Natural killer cell (primary cell): ENCODE measurements around the gene METAP1D. TPM values are rescaled to one million over a fixed set of nuclear protein-coding genes. Genes with fewer than 3 reads are reported as not detected.

Experiments
- ATAC-seq, 3 donors: fragments of 150-1000 bp in 2 of 3; fragments of 200-7000 bp in 1 of 3; cut with Tn5 transposase; 1 replicate in 1 of 3; 2 replicates in 2 of 3; pipeline ENCODE4 v1.10.0; 2021; ENCODE audit warnings: mild to moderate bottlenecking in 2 of 3, moderate library complexity in 2 of 3
- DNase-seq, 2 donors: peaks; one replicate each; pipeline versions ENCODE4 v3.0.0 to v3.0.0-alpha.2; 2013 to 2021; ENCODE audit warnings: mixed read lengths in 1 of 2
- H3K27ac ChIP-seq: one replicate; pipeline ENCODE4 v1.5.1; 2013; ENCODE audit warnings: mild to moderate bottlenecking, low read length
- H3K27me3 ChIP-seq: one replicate; pipeline ENCODE4 v1.6.1; 2013; ENCODE audit warnings: low read length; ENCODE audit not compliant: control insufficient read depth, insufficient read depth
- H3K36me3 ChIP-seq: one replicate; pipeline ENCODE4 v1.6.1; 2013; ENCODE audit warnings: low read length; ENCODE audit not compliant: control insufficient read depth, insufficient read depth
- H3K4me1 ChIP-seq: one replicate; pipeline ENCODE4 v1.6.1; 2013; ENCODE audit warnings: low read length; ENCODE audit not compliant: control insufficient read depth, insufficient read depth
- H3K4me3 ChIP-seq: one replicate; pipeline ENCODE4 v1.5.1; 2013; ENCODE audit warnings: low read length
- H3K9me3 ChIP-seq: one replicate; pipeline ENCODE4 v1.6.1; 2013; ENCODE audit warnings: low read length; ENCODE audit not compliant: control insufficient read depth, insufficient read depth
- H3K27ac Mint-ChIP-seq, 2 donors: one replicate each; pipeline ENCODE4 v1.8.0; 2022; ENCODE audit warnings: mild to moderate bottlenecking in 2 of 2, mixed read lengths in 2 of 2, moderate library complexity in 1 of 2
- H3K27me3 Mint-ChIP-seq, 2 donors: one replicate each; pipeline ENCODE4 v1.8.0; 2022; ENCODE audit warnings: low read depth in 2 of 2, mixed read lengths in 2 of 2
- H3K36me3 Mint-ChIP-seq: one replicate; pipeline ENCODE4 v1.8.0; 2022; ENCODE audit warnings: mixed read lengths
- H3K4me1 Mint-ChIP-seq, 2 donors: one replicate each; pipeline ENCODE4 v1.8.0; 2022; ENCODE audit warnings: mixed read lengths in 2 of 2
- H3K4me3 Mint-ChIP-seq: one replicate; pipeline ENCODE4 v1.8.0; 2022; ENCODE audit warnings: mild to moderate bottlenecking, moderate library complexity, mixed read lengths
- H3K9me3 Mint-ChIP-seq, 2 donors: one replicate each; pipeline ENCODE4 v1.8.0; 2022; ENCODE audit warnings: mixed read lengths in 2 of 2
- WGBS: methylation state at CpG from one replicate; pipeline ENCODE4 v1.1.7; 2013; ENCODE audit warnings: missing lambda C conversion rate; ENCODE audit not compliant: insufficient coverage; 5-methylcytosine and 5-hydroxymethylcytosine counted together
- intact Hi-C: fragments of 100-400 bp; cut with micrococcal nuclease; formaldehyde crosslinking; loops from one replicate; pipeline ENCODE4 v1.14.2; 2022
- total RNA-seq, 4 donors: library from RNA; stranded (reverse); fragments of 120-200 nt in 1 of 4; gene quantifications; one replicate each; pipeline versions ENCODE4 v1.2.3 to v1.2.4, GENCODE V29; 2013 to 2022
- TF ChIP-seq, protein P1 (sequence below): fragments of 200-600 bp; IDR thresholded peaks from one replicate; pipeline ENCODE4 v1.8.0; 2022; ENCODE audit warnings: antibody characterized with exemption

The METAP1D gene
- total RNA-seq, 3 donors from 2014 or later (not counting 1 experiment from before 2014, with no cell fraction given), result 2.8 to 3.4 (median 3.2) TPM

- Mint-ChIP-seq H3K4me1 (peaks cover 63% of the 10 kb centered on the region in 2 donors), H3K4me3 (peak overlapping the region; percentile 88)
- 11% methylated on average over 41 of the region's 42 CpGs for WGBS
Observed at GRCh38 chr2:172082944-172083627, 83.3 kb downstream of the METAP1D start.

GRCh38 chr2:172083628-172084394 is 84.1 kb downstream of the METAP1D start:
- Mint-ChIP-seq H3K27ac (peak overlapping the region in 1 of 2 donors; percentile 37), H3K4me1 (peaks cover 63 to 70% of the 10 kb centered on the region in 2 donors), H3K36me3 (no peaks in the 10 kb centered on the region), H3K4me3 (peak overlapping the region; percentile 88), H3K9me3 (no peaks in the 10 kb centered on the region), H3K27me3 (peaks cover 82 to 95% of the 10 kb centered on the region in 2 donors)
- intact Hi-C loops, result no loop called here
- Histone ChIP-seq H3K9me3 (peaks cover 16% of the 10 kb centered on the region), H3K4me1 (peaks cover 70% of the 10 kb centered on the region), H3K27me3 (peaks cover 98% of the 10 kb centered on the region), H3K4me3 (no peak overlapping the region), H3K27ac (no peak overlapping the region), H3K36me3 (no peaks in the 10 kb centered on the region)
- TF ChIP-seq, protein P1, sequence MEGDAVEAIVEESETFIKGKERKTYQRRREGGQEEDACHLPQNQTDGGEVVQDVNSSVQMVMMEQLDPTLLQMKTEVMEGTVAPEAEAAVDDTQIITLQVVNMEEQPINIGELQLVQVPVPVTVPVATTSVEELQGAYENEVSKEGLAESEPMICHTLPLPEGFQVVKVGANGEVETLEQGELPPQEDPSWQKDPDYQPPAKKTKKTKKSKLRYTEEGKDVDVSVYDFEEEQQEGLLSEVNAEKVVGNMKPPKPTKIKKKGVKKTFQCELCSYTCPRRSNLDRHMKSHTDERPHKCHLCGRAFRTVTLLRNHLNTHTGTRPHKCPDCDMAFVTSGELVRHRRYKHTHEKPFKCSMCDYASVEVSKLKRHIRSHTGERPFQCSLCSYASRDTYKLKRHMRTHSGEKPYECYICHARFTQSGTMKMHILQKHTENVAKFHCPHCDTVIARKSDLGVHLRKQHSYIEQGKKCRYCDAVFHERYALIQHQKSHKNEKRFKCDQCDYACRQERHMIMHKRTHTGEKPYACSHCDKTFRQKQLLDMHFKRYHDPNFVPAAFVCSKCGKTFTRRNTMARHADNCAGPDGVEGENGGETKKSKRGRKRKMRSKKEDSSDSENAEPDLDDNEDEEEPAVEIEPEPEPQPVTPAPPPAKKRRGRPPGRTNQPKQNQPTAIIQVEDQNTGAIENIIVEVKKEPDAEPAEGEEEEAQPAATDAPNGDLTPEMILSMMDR, result no peak
- ATAC-seq (no peak), DNase-seq (peak in 1 of 2 donors; percentile 37)
- 16% methylated on average over 21 of the region's 23 CpGs for WGBS

More at GRCh38 chr2:172082944-172083627, 83.3 kb downstream of the METAP1D start:
- Mint-ChIP-seq H3K9me3 (no peaks in the 10 kb centered on the region), H3K27ac (peak overlapping the region in 1 of 2 donors; percentile 37), H3K36me3 (no peaks in the 10 kb centered on the region), H3K27me3 (peaks cover 81 to 95% of the 10 kb centered on the region in 2 donors)
- peak in 1 of 2 donors; percentile 39 for DNase-seq
- H3K4me3 ChIP-seq, result no peak overlapping the region
- intact Hi-C loops, result no loop called here
- ATAC-seq, result no peak
- H3K4me1 ChIP-seq, result peaks cover 66% of the 10 kb centered on the region
- TF ChIP-seq, protein P1, result no peak
- H3K27ac ChIP-seq, result no peak overlapping the region
- no peaks in the 10 kb centered on the region for H3K36me3 ChIP-seq
- peaks cover 98% of the 10 kb centered on the region for H3K27me3 ChIP-seq
- peaks cover 16% of the 10 kb centered on the region for H3K9me3 ChIP-seq

GRCh38 chr2:172084395-172084644 is 84.6 kb downstream of the METAP1D start:
- no peaks in the 10 kb centered on the region for H3K9me3 Mint-ChIP-seq
- DNase-seq, result no peak

More at GRCh38 chr2:172084395-172084644, 84.6 kb downstream of the METAP1D start:
- Histone ChIP-seq H3K27me3 (peaks cover 98% of the 10 kb centered on the region), H3K4me3 (no peak overlapping the region), H3K9me3 (peaks cover 16% of the 10 kb centered on the region), H3K4me1 (peaks cover 70% of the 10 kb centered on the region), H3K36me3 (no peaks in the 10 kb centered on the region), H3K27ac (no peak overlapping the region)
- peaks cover 63 to 70% of the 10 kb centered on the region in 2 donors for H3K4me1 Mint-ChIP-seq
- TF ChIP-seq, protein P1, result no peak
- H3K4me3 Mint-ChIP-seq, result peak overlapping the region; percentile 88
- 2% methylated on average over 17 of the region's 17 CpGs for WGBS
- peak overlapping the region in 1 of 2 donors; percentile 71 for H3K27ac Mint-ChIP-seq
- peaks cover 81 to 95% of the 10 kb centered on the region in 2 donors for H3K27me3 Mint-ChIP-seq
- ATAC-seq, result no peak
- intact Hi-C loops, result no loop called here
- H3K36me3 Mint-ChIP-seq, result no peaks in the 10 kb centered on the region
